Measurements from ENCODE around the gene RPGRIP1L. TPM values are rescaled to one million over a fixed set of nuclear protein-coding genes. Genes with fewer than 3 reads are reported as not detected.

RPGRIP1L gene
- total RNA-seq, 4 donors from 2014 or later, result 1.9 to 3.4 (median 2.7) TPM

- TF ChIP-seq CTCF (IDR thresholded peaks at IDR 0.05; ENCODE audit: low read depth), result no peak
Observed at GRCh38 chr16:53597776-53598175, 105.9 kb downstream of the RPGRIP1L start.

GRCh38 chr16:53588081-53588648 lies 115.5 kb downstream of the RPGRIP1L start:
- TF ChIP-seq CTCF (IDR thresholded peaks at IDR 0.05; ENCODE audit: low read depth), result no peak

- no peak for TF ChIP-seq CTCF (IDR thresholded peaks at IDR 0.05; ENCODE audit: low read depth)
Observed at GRCh38 chr16:53583401-53583800, 120.3 kb downstream of the RPGRIP1L start.

- no peak for TF ChIP-seq CTCF (IDR thresholded peaks at IDR 0.05; ENCODE audit: low read depth)
Observed at GRCh38 chr16:53581784-53582183, 121.9 kb downstream of the RPGRIP1L start.

- TF ChIP-seq CTCF (IDR thresholded peaks at IDR 0.05; ENCODE audit: low read depth), result no peak
Observed at GRCh38 chr16:53580038-53580802, 123.4 kb downstream of the RPGRIP1L start.

GRCh38 chr16:53576904-53577303 lies 126.8 kb downstream of the RPGRIP1L start:
- TF ChIP-seq CTCF (IDR thresholded peaks at IDR 0.05; ENCODE audit: low read depth), result no peak

GRCh38 chr16:53576210-53576609 lies 127.4 kb downstream of the RPGRIP1L start:
- TF ChIP-seq CTCF (IDR thresholded peaks at IDR 0.05; ENCODE audit: low read depth), result no peak

Data from subcutaneous adipose tissue (tissue), 4 donors.